ENCODE measurements around the gene PKD2. TPM values are rescaled to one million over a fixed set of nuclear protein-coding genes. Genes with fewer than 3 reads are reported as not detected.

PKD2 gene
- total and polyA plus RNA-seq, 10 donors = 3.5 to 23.0 (median 15.5) TPM

DNA sequence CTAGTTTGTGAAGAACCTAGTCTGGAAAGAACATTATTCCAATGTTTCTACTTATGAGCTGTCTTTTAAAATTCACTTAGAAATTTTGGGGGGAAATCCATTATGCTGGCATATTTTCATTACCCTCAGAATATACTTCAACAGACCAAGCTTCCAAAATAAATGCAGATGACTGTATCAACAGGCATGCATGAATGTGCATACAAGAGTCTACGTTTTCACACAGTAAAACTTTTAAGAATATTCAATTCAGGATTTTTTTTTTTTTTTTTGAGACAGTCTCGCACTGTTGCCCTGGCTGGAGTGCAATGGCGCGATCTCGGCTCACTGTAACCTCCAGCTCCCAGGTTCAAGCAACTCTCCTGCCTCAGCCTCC, 101.3 kb downstream of the PKD2 start:
- Histone ChIP-seq H3K36me3 (no peaks in the 10 kb centered on the region), H3K4me3 (no peak overlapping the region), H3K27ac (no peak overlapping the region), H3K27me3 (replicated peaks in 1 of 7) (no peaks in the 10 kb centered on the region), H3K9me3 (no peaks in the 10 kb centered on the region), H3K4me1 (peaks cover 0 to 15% (median 9%) of the 10 kb centered on the region in 6 donors)
- 92 to 95% (median 93%) methylated on average over 5 of the region's 5 CpGs for WGBS, 5 donors
- DNase-seq = no peak
- intact Hi-C loops (cut with DNase I; ENCODE audit: low total_unique reads) = no loop called here
- no peak for TF ChIP-seq POLR2AphosphoS5 (IDR thresholded peaks at IDR 0.05)
- TF ChIP-seq POLR2A (IDR thresholded peaks at IDR 0.05) = no peak
- no peak for TF ChIP-seq CTCF (IDR thresholded peaks at IDR 0.05 in 8 of 11, conservative IDR thresholded peaks at IDR 0.05 in 3 of 11)

DNA sequence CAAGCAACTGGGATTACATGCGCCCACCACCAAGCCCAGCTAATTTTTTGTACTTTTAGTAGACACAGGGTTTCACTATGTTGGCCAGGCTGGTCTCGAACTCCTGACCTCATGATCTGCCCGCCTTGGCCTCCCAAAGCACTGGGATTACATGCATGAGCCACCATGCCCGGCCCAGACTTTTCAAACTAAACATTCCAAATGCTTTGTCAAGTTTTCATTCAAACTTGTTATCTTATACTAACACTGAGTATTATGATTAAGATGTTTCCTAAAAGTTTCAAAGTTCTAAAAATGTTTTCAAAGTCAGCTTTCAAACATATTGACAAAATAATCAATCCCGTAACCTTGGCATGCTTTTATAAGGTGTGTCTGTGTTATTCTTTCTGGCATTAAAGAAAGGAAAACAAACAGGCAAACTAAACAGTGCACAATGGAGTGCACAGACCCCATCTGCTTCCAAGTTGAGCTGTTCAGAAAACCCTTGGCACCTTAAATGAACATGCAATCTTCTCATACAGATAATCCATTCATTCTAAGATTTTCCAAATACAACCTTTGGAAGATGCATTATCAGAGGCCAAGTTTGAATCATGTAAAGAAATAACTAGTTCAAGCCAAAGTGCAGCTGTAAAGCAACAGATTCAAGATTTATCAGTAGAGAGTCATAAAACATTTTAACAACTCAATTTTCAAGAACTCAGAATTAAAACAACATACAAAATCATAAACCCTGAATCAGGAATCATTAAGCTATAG, 101.9 kb downstream of the PKD2 start:
- DNase-seq = no peak
- Histone ChIP-seq H3K36me3 (no peaks in the 10 kb centered on the region), H3K9me3 (no peaks in the 10 kb centered on the region), H3K27me3 (replicated peaks in 1 of 7) (no peaks in the 10 kb centered on the region), H3K27ac (no peak overlapping the region), H3K4me3 (no peak overlapping the region), H3K4me1 (peaks cover 0 to 15% (median 9%) of the 10 kb centered on the region in 6 donors)
- WGBS, 5 donors = 89 to 96% (median 94%) methylated on average over 5 of the region's 5 CpGs
- TF ChIP-seq POLR2A (IDR thresholded peaks at IDR 0.05) = no peak
- no peak for TF ChIP-seq CTCF (IDR thresholded peaks at IDR 0.05 in 8 of 11, conservative IDR thresholded peaks at IDR 0.05 in 3 of 11)
- TF ChIP-seq POLR2AphosphoS5 (IDR thresholded peaks at IDR 0.05) = no peak
- intact Hi-C loops (cut with DNase I; ENCODE audit: low total_unique reads) = no loop called here

DNA sequence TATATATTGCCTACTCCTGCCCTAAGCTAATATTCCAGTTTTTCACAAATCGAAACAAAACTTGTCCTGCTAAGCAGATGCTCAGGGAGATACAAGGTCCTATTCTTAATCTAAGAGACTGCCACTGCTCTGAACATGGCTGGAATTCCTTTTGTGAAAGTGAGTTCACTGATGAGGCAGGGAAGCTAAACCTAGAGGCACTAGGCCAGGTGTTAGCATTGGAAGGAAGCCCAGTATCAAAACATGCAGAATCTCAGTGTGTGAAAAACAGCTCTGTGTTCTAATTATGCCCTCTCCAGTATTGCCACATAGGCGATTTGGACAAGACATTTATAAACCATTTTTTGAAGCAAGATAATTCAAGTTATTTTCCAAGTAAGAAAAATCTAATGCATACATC, 103.4 kb downstream of the PKD2 start:
- 89 to 97% (median 92%) methylated on average over 2 of the region's 2 CpGs for WGBS, 5 donors
- Histone ChIP-seq H3K4me1 (peaks cover 0 to 15% (median 9%) of the 10 kb centered on the region in 6 donors), H3K27ac (no peak overlapping the region), H3K36me3 (no peaks in the 10 kb centered on the region), H3K9me3 (no peaks in the 10 kb centered on the region), H3K27me3 (replicated peaks in 1 of 7) (no peaks in the 10 kb centered on the region), H3K4me3 (no peak overlapping the region)
- no peak for DNase-seq
- intact Hi-C loops (cut with DNase I; ENCODE audit: low total_unique reads) = no loop called here
- TF ChIP-seq POLR2A (IDR thresholded peaks at IDR 0.05) (no peak), POLR2AphosphoS5 (IDR thresholded peaks at IDR 0.05) (no peak), CTCF (IDR thresholded peaks at IDR 0.05 in 8 of 11, conservative IDR thresholded peaks at IDR 0.05 in 3 of 11) (no peak)

DNA sequence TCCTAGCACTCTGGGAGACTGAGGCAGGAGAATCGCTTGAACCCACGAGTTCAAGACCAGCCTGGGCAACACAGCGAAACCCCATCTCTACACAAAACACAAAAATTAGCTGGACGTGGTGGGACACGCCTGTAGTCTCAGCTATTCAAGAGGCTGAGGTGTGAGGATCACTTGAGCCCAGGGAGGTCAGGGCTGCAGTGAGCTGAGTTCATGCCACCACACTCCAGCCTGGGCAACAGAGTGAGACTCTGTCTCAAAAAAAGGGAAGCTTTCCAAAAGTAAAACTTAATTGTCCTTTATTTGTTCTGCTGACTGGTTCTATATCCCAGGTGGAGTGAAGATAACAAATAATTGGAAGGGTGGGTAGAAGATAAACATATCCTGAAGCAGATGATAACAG, 105.4 kb downstream of the PKD2 start:
- Histone ChIP-seq H3K4me1 (peaks cover 0 to 6% (median 2%) of the 10 kb centered on the region in 6 donors), H3K36me3 (no peaks in the 10 kb centered on the region), H3K27me3 (replicated peaks in 1 of 7) (no peaks in the 10 kb centered on the region), H3K4me3 (no peak overlapping the region), H3K27ac (no peak overlapping the region), H3K9me3 (no peaks in the 10 kb centered on the region)
- no peak for DNase-seq
- TF ChIP-seq POLR2A (IDR thresholded peaks at IDR 0.05) (no peak), CTCF (IDR thresholded peaks at IDR 0.05 in 8 of 11, conservative IDR thresholded peaks at IDR 0.05 in 3 of 11) (no peak), POLR2AphosphoS5 (IDR thresholded peaks at IDR 0.05) (no peak)
- intact Hi-C loops (cut with DNase I; ENCODE audit: low total_unique reads) = no loop called here
- 90 to 96% (median 93%) methylated on average over 5 of the region's 5 CpGs for WGBS, 5 donors

Measured in spleen (tissue), 11 donors.